Panc1 (cell line): ENCODE results near the gene HELZ2. TPM values are rescaled to one million over a fixed set of nuclear protein-coding genes. Genes with fewer than 3 reads are reported as not detected.

Experiments
- ATAC-seq: fragments of 200-7000 bp; cut with Tn5 transposase; 2 replicates; pipeline ENCODE4 v1.9.1; 2020; ENCODE audit warnings: mild to moderate bottlenecking, moderate library complexity
- BruUV-seq: library from RNA; stranded (reverse); fragments of 400-500 nt; replicated peaks from 2 replicates; lab custom pipeline; 2021; lab: Mats Ljungman, UMichigan
- CTCF ChIA-PET: fragments of 300-600 bp; sonication (Branson Sonifier 250); formaldehyde crosslinking; loops from one replicate; lab custom pipeline; 2022; ENCODE audit warnings: antibody characterized with exemption; lab: Charles Lee
- POLR2A ChIA-PET: fragments of 300-600 bp; sonication (Branson Sonifier 250); formaldehyde crosslinking; loops from one replicate; lab custom pipeline; 2022; ENCODE audit warnings: antibody characterized with exemption; lab: Charles Lee
- DNase-seq: peaks from one replicate; pipeline ENCODE4 v3.0.0-alpha.2; 2010; ENCODE audit warnings: low read depth, low spot score
- H3K27ac ChIP-seq: 2 replicates; pipeline ENCODE4 v1.5.1; 2011; ENCODE audit warnings: mild to moderate bottlenecking, low read length, inconsistent platforms
- H3K27me3 ChIP-seq: fragments of 200-500 bp; sonication (Bioruptor generic); 2 replicates; pipeline ENCODE4 v1.6.0; 2014; ENCODE audit warnings: low read length, inconsistent platforms; ENCODE audit not compliant: control insufficient read depth, insufficient read depth
- H3K36me3 ChIP-seq: fragments of 200-500 bp; sonication (Bioruptor generic); 2 replicates; pipeline ENCODE4 v1.5.1; 2014; ENCODE audit warnings: inconsistent platforms, mild to moderate bottlenecking, low read length, moderate library complexity; ENCODE audit not compliant: control insufficient read depth, insufficient read depth
- H3K4me1 ChIP-seq: 2 replicates; pipeline ENCODE4 v1.5.1; 2011; ENCODE audit warnings: inconsistent platforms, mild to moderate bottlenecking, low read length, moderate library complexity; ENCODE audit not compliant: control insufficient read depth, insufficient read depth
- H3K4me3 ChIP-seq, 2 experiments: 2 replicates each; pipeline ENCODE4 v1.5.1; 2011 to 2012; ENCODE audit warnings: low read depth in 2 of 2, low read length in 2 of 2, mild to moderate bottlenecking in 2 of 2, inconsistent platforms in 1 of 2, moderate library complexity in 1 of 2
- H3K9me3 ChIP-seq: fragments of 200-500 bp; sonication (Bioruptor generic); 2 replicates; pipeline ENCODE4 v1.5.1; 2014; ENCODE audit warnings: low read depth, mild to moderate bottlenecking, inconsistent platforms, low read length, moderate library complexity; ENCODE audit not compliant: control insufficient read depth, insufficient read depth
- POLR2AphosphoS5 ChIP-seq: IDR thresholded peaks from 2 replicates; pipeline ENCODE4 v1.6.1; 2012; ENCODE audit warnings: mild to moderate bottlenecking, low read depth, low read length, moderate library complexity
- REST ChIP-seq, 2 experiments: IDR thresholded peaks; 2 replicates each; pipeline ENCODE4 v1.6.1; 2011 to 2012; ENCODE audit warnings: low read depth in 2 of 2, control low read depth in 1 of 2, low read length in 1 of 2, mild to moderate bottlenecking in 1 of 2, moderate library complexity in 1 of 2; ENCODE audit not compliant: insufficient read depth in 1 of 2
- SIN3A ChIP-seq: IDR thresholded peaks from 2 replicates; pipeline ENCODE4 v1.6.1; 2012; ENCODE audit warnings: low read depth, mild to moderate bottlenecking, low read length, moderate library complexity, borderline replicate concordance; ENCODE audit not compliant: insufficient read depth
- TCF7L2 ChIP-seq: IDR thresholded peaks from 2 replicates; pipeline ENCODE4 v1.6.1; 2011; ENCODE audit warnings: mild to moderate bottlenecking, low read depth, low read length, inconsistent platforms
- in situ Hi-C: cut with HindIII; loops from 2 replicates; pipeline ENCODE4 v1.10.0; 2016; ENCODE audit warnings: low sequenced_read_pairs, low pct_unique_long_range_greater_than_20kb
- intact Hi-C: fragments of 100-400 bp; cut with micrococcal nuclease; formaldehyde crosslinking; loops from one replicate; pipeline ENCODE4 v1.10.0; 2022; ENCODE audit not compliant: unreplicated experiment
- total RNA-seq: library from RNA; stranded (reverse); gene quantifications from one replicate; pipeline ENCODE4 v1.2.1, GENCODE V29; 2021; ENCODE audit not compliant: unreplicated experiment
- TF ChIP-seq, protein P1 (sequence below): fragments of 450-650 bp; IDR thresholded peaks from 2 replicates; pipeline ENCODE4 v1.5.1; 2017; ENCODE audit warnings: mild to moderate bottlenecking

Gene HELZ2
- total RNA-seq, 1 experiment from 2014 or later: 41.5 TPM

- Histone ChIP-seq H3K9me3 (no peaks in the 10 kb centered on the region), H3K4me1 (no peaks in the 10 kb centered on the region), H3K36me3 (no peaks in the 10 kb centered on the region), H3K27ac (no peak overlapping the region), H3K27me3 (no peaks in the 10 kb centered on the region), H3K4me3 (no peak overlapping the region)
- BruUV-seq: no TSS peak
- ATAC-seq (peak; percentile 81), DNase-seq (peak; percentile 32)
- POLR2A ChIA-PET: no interaction called here
- intact Hi-C loops (no loop called here), in situ Hi-C loops (no loop called here)
- CTCF ChIA-PET: interaction anchor here (0.6 kb wide), 1 partner anchor 61 kb away, joined by 3 read pairs; no protein-coding TSS in a partner anchor
- no peak for TF ChIP-seq TCF7L2
- TF ChIP-seq, protein P1, sequence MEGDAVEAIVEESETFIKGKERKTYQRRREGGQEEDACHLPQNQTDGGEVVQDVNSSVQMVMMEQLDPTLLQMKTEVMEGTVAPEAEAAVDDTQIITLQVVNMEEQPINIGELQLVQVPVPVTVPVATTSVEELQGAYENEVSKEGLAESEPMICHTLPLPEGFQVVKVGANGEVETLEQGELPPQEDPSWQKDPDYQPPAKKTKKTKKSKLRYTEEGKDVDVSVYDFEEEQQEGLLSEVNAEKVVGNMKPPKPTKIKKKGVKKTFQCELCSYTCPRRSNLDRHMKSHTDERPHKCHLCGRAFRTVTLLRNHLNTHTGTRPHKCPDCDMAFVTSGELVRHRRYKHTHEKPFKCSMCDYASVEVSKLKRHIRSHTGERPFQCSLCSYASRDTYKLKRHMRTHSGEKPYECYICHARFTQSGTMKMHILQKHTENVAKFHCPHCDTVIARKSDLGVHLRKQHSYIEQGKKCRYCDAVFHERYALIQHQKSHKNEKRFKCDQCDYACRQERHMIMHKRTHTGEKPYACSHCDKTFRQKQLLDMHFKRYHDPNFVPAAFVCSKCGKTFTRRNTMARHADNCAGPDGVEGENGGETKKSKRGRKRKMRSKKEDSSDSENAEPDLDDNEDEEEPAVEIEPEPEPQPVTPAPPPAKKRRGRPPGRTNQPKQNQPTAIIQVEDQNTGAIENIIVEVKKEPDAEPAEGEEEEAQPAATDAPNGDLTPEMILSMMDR: no peak
- TF ChIP-seq REST (IDR thresholded peaks at IDR 0.05; ENCODE audit: insufficient read depth in 1 of 2, low read depth in 2 of 2, low read length in 1 of 2): no peak
- no peak for TF ChIP-seq SIN3A
- TF ChIP-seq POLR2AphosphoS5: no peak
Observed at GRCh38 chr20:63580796-63581461, 6.9 kb upstream of the HELZ2 start.

- in situ Hi-C loops: no loop called here
- DNase-seq (no peak), ATAC-seq (no peak)
- POLR2A ChIA-PET: no interaction called here
- no peaks in the 10 kb centered on the region for H3K36me3 ChIP-seq
- no peaks in the 10 kb centered on the region for H3K9me3 ChIP-seq
- TF ChIP-seq, protein P1: no peak
- no peak for TF ChIP-seq POLR2AphosphoS5
- no peak for TF ChIP-seq TCF7L2
- TF ChIP-seq SIN3A: no peak
- TF ChIP-seq REST (IDR thresholded peaks at IDR 0.05; ENCODE audit: insufficient read depth in 1 of 2, low read depth in 2 of 2, low read length in 1 of 2): no peak
- peaks cover 10% of the 10 kb centered on the region for H3K4me1 ChIP-seq
- no peaks in the 10 kb centered on the region for H3K27me3 ChIP-seq
- H3K4me3 ChIP-seq: no peak overlapping the region
- intact Hi-C loops: no loop called here
- no peak overlapping the region for H3K27ac ChIP-seq
- no TSS peak for BruUV-seq
- CTCF ChIA-PET: no interaction called here
Observed at GRCh38 chr20:63579017-63579694, 5.1 kb upstream of the HELZ2 start.
